Right lobe of liver (tissue), 6 donors: ENCODE data around the gene GLRX2. TPM values are rescaled to one million over a fixed set of nuclear protein-coding genes. Genes with fewer than 3 reads are reported as not detected.
A peak's percentile ranks its signal among the peaks of the same experiment; 100 is the strongest.

Experiments used
- ATAC-seq, 4 donors: fragments of 200-7000 bp; cut with Tn5 transposase; one replicate each; pipeline ENCODE4 v1.9.1; 2020; ENCODE audit warnings: mild to moderate bottlenecking in 4 of 4, moderate library complexity in 4 of 4
- DNase-seq, 3 donors: peaks; one replicate each; pipeline ENCODE4 v3.0.0-alpha.2; 2020
- H3K27ac ChIP-seq, 3 donors: fragments of 200-600 bp; one replicate each; pipeline ENCODE4 v1.8.0; 2022
- H3K27me3 ChIP-seq, 2 donors: fragments of 200-600 bp; one replicate each; pipeline ENCODE4 v1.8.0; 2022
- H3K36me3 ChIP-seq, 4 donors: fragments of 200-600 bp; sonication (generic) in 1 of 4; one replicate each; pipeline versions ENCODE4 v1.5.1 to v1.8.0; 2017 to 2022; ENCODE audit warnings: control low read depth in 1 of 4
- H3K4me1 ChIP-seq, 4 donors: fragments of 200-600 bp; sonication (generic) in 1 of 4; one replicate each; pipeline versions ENCODE4 v1.5.1 to v1.8.0; 2017 to 2022; ENCODE audit warnings: control low read depth in 1 of 4
- H3K4me3 ChIP-seq, 3 donors: fragments of 200-600 bp; one replicate each; pipeline ENCODE4 v1.8.0; 2022
- H3K9me3 ChIP-seq, 4 donors: fragments of 200-600 bp; sonication (generic) in 1 of 4; one replicate each; pipeline versions ENCODE4 v1.5.1 to v1.8.0; 2017 to 2022; ENCODE audit warnings: control low read depth in 1 of 4
- CTCF ChIP-seq, 4 donors: fragments of 200-600 bp in 3 of 4; fragments of 450-650 bp in 1 of 4; IDR thresholded peaks; one replicate each; pipeline versions ENCODE4 v1.5.1 to v1.8.0; 2016 to 2022; ENCODE audit warnings: antibody characterized with exemption in 4 of 4, mild to moderate bottlenecking in 2 of 4
- POLR2A ChIP-seq: fragments of 450-650 bp; IDR thresholded peaks from one replicate; pipeline ENCODE4 v1.6.1; 2017; ENCODE audit warnings: antibody characterized with exemption, mild to moderate bottlenecking
- WGBS: methylation state at CpG from one replicate; pipeline ENCODE4 v1.1.6; 2018; ENCODE audit warnings: low coverage, low lambda C conversion rate; ENCODE audit not compliant: insufficient coverage; ENCODE audit errors: missing lambda C conversion rate; 5-methylcytosine and 5-hydroxymethylcytosine counted together
- intact Hi-C, 2 donors: fragments of 100-400 bp; cut with DNase I; formaldehyde crosslinking; loops; one replicate each; pipeline versions ENCODE4 v1.11.2 to v1.14.1; 2022
- total RNA-seq, 6 experiments: library from RNA; depleted of rRNA in 2 of 6; stranded (reverse); fragments of >200 nt in 2 of 6; fragmentation: NEBNext Ultra II Directional in 3 of 6; extraction: Animal tissue kit (Norgen Biotek cat#: 25700) in 3 of 6; gene quantifications; one replicate each; pipeline versions ENCODE4 v1.1.0 to v1.2.4, GENCODE V29; 2016 to 2023
- donor health status: DM: no; HTN: yes; CAD: no.
- donor health status: DM: no; HTN: no; CAD: no.
- donor health status: DM: no; HTN: no; CAD: no.
- donor health status: DM: no; HTN: yes; CAD: no.
- donor health status: DM: no; HTN: yes; CAD: no.

The GLRX2 gene
- total RNA-seq, 6 experiments from 2014 or later: 9.5 to 20.1 (median 12.1) TPM

GRCh38 chr1:193123751-193124150 is 18.5 kb upstream of the GLRX2 start:
- peaks cover 0 to 11% (median 0%) of the 10 kb centered on the region in 4 donors for H3K36me3 ChIP-seq
- no peak overlapping the region for H3K27ac ChIP-seq
- intact Hi-C loops: no loop called here
- H3K9me3 ChIP-seq: no peaks in the 10 kb centered on the region
- ATAC-seq (no peak), DNase-seq (no peak)
- no peaks in the 10 kb centered on the region for H3K27me3 ChIP-seq
- TF ChIP-seq POLR2A (no peak), CTCF (IDR thresholded peaks at IDR 0.05) (no peak)
- H3K4me1 ChIP-seq: peaks cover 0 to 22% (median 3%) of the 10 kb centered on the region in 4 donors
- no peak overlapping the region for H3K4me3 ChIP-seq

- peaks cover 0 to 11% (median 0%) of the 10 kb centered on the region in 4 donors for H3K36me3 ChIP-seq
- peak within 1 kb of the TSS; percentile 75 to 88 (median 83) for H3K4me3 ChIP-seq
- peak; percentile 91 for TF ChIP-seq POLR2A
- peak; percentile 85 to 100 (median 93) for TF ChIP-seq CTCF (IDR thresholded peaks at IDR 0.05)
- ATAC-seq (peak; percentile 97 to 99 (median 98)), DNase-seq (peak; percentile 98 to 99 (median 99))
- whole genome bisulfite sequencing: under 1% methylated on average over 22 of the region's 85 CpGs
- H3K27me3 ChIP-seq: no peaks in the 10 kb centered on the region
- no peaks in the 10 kb centered on the region for H3K9me3 ChIP-seq
- intact Hi-C loops: no loop called here
- H3K4me1 ChIP-seq: peaks cover 0 to 22% (median 3%) of the 10 kb centered on the region in 4 donors
- peak within 1 kb of the TSS; percentile 87 to 89 (median 87) for H3K27ac ChIP-seq
Measured at GRCh38 chr1:193121616-193122593, 16.7 kb upstream of the GLRX2 start, which contains the start of gene CDC73. CDC73 (plus strand) TSS chr1:193122031; CDS start chr1:193122201, 170 bp downstream.

- Histone ChIP-seq H3K36me3 (peaks cover 0 to 5% (median 0%) of the 10 kb centered on the region in 4 donors), H3K4me3 (no peak overlapping the region), H3K27ac (no peak overlapping the region), H3K9me3 (no peaks in the 10 kb centered on the region), H3K4me1 (peaks cover 0 to 30% (median 3%) of the 10 kb centered on the region in 4 donors), H3K27me3 (no peaks in the 10 kb centered on the region)
- WGBS: 80% methylated on average over 6 of the region's 6 CpGs
- no peak for ATAC-seq
- intact Hi-C loops: no loop called here
- TF ChIP-seq POLR2A: no peak
- DNase-seq: no peak
Measured at GRCh38 chr1:193120604-193121166, 15.5 kb upstream of the GLRX2 start.

GRCh38 chr1:193118803-193119730 is 13.9 kb upstream of the GLRX2 start:
- Histone ChIP-seq H3K9me3 (no peaks in the 10 kb centered on the region), H3K4me3 (no peak overlapping the region), H3K27ac (no peak overlapping the region), H3K27me3 (no peaks in the 10 kb centered on the region), H3K36me3 (no peaks in the 10 kb centered on the region), H3K4me1 (peaks cover 0 to 40% (median 6%) of the 10 kb centered on the region in 4 donors)
- TF ChIP-seq POLR2A (no peak), CTCF (IDR thresholded peaks at IDR 0.05) (no peak)
- WGBS: 58% methylated on average over 4 of the region's 4 CpGs
- intact Hi-C loops: no loop called here
- DNase-seq (no peak), ATAC-seq (no peak)
